GM12878 (cell line): ENCODE measurements around the gene NDRG4. TPM values are rescaled to one million over a fixed set of nuclear protein-coding genes. Genes with fewer than 3 reads are reported as not detected.
A peak's percentile ranks its signal among the peaks of the same experiment; 100 is the strongest.

Experiments
- ATAC-seq: fragments of 200-7000 bp; cut with Tn5 transposase; 3 replicates; pipeline ENCODE4 v1.9.1; 2020; ENCODE audit warnings: mild to moderate bottlenecking, moderate library complexity
- BruUV-seq: library from RNA; stranded (reverse); fragments of 400-500 nt; replicated peaks from 2 replicates; lab custom pipeline; 2021; lab: Mats Ljungman, UMichigan
- CTCF ChIA-PET: fragments of 300-600 bp; sonication (Branson Sonifier 250); formaldehyde crosslinking; extraction: SDS; loops from one replicate; lab custom pipeline; 2021; ENCODE audit warnings: inconsistent platforms; lab: Yijun Ruan, JAX
- POLR2A ChIA-PET: fragments of 350-600 bp; formaldehyde crosslinking; extraction: SDS; loops from one replicate; lab custom pipeline; 2021; ENCODE audit warnings: inconsistent platforms; lab: Charles Lee
- RAD21 ChIA-PET: fragments of 300-600 bp; sonication (Branson Sonifier 250); formaldehyde crosslinking; loops from one replicate; lab custom pipeline; 2023; ENCODE audit warnings: antibody characterized with exemption; ENCODE audit not compliant: unreplicated experiment; lab: Charles Lee
- SMC1A ChIA-PET: fragments of 300-600 bp; sonication (Branson Sonifier 250); formaldehyde crosslinking; loops from one replicate; lab custom pipeline; 2023; ENCODE audit not compliant: unreplicated experiment, uncharacterized antibody; lab: Charles Lee
- DNase-seq: peaks from one replicate; pipeline ENCODE4 v3.0.0-alpha.2; 2011; ENCODE audit warnings: low read depth, low spot score
- FAIRE-seq: peaks from 3 replicates; lab custom pipeline; 2011; peaks lifted over from hg19 to GRCh38; lab: Jason Lieb, UNC
- H2AFZ ChIP-seq: 2 replicates; pipeline ENCODE4 v1.6.0; 2011; ENCODE audit warnings: low read depth, low read length, control low read depth; ENCODE audit not compliant: control insufficient read depth
- H3K27ac ChIP-seq: 2 replicates; pipeline ENCODE4 v1.5.1; 2011; ENCODE audit warnings: control low read depth; ENCODE audit not compliant: control insufficient read depth, insufficient read depth
- H3K27me3 ChIP-seq, 2 experiments: replicated peaks in 1 of 2; 2 replicates each; pipeline versions ENCODE4 v1.6.0 to v1.6.1; 2011; ENCODE audit warnings: low read length in 1 of 2; ENCODE audit not compliant: control insufficient read depth in 2 of 2, insufficient read depth in 2 of 2
- H3K36me3 ChIP-seq, 2 experiments: 2 replicates each; pipeline ENCODE4 v1.5.1; 2011; ENCODE audit warnings: low read length in 1 of 2; ENCODE audit not compliant: control insufficient read depth in 2 of 2, insufficient read depth in 2 of 2
- H3K4me1 ChIP-seq: 2 replicates; pipeline ENCODE4 v1.6.1; 2011; ENCODE audit warnings: mild to moderate bottlenecking, low read length, moderate library complexity, mixed read lengths; ENCODE audit not compliant: control insufficient read depth, insufficient read depth
- H3K4me2 ChIP-seq: 2 replicates; pipeline ENCODE4 v1.6.0; 2011; ENCODE audit warnings: control low read depth; ENCODE audit not compliant: control insufficient read depth, insufficient read depth
- H3K4me3 ChIP-seq: fragments of 200-600 bp; sonication (generic); 2 replicates; pipeline ENCODE4 v1.5.1; 2016
- H3K79me2 ChIP-seq: 2 replicates; pipeline ENCODE4 v1.6.0; 2011; ENCODE audit warnings: low read length; ENCODE audit not compliant: control insufficient read depth, insufficient read depth
- H3K9ac ChIP-seq: 2 replicates; pipeline ENCODE4 v1.8.0; 2011; ENCODE audit warnings: low read length, control low read depth, mixed read lengths; ENCODE audit not compliant: control insufficient read depth, insufficient read depth
- H3K9me3 ChIP-seq: replicated peaks from 3 replicates; pipeline ENCODE4 v1.5.1; 2011; ENCODE audit warnings: mild to moderate bottlenecking, low read length; ENCODE audit not compliant: control insufficient read depth, insufficient read depth
- H4K20me1 ChIP-seq: 2 replicates; pipeline ENCODE4 v1.6.0; 2011; ENCODE audit not compliant: control insufficient read depth, insufficient read depth
- BHLHE40 ChIP-seq, 2 experiments: fragments of 450-650 bp in 1 of 2; IDR thresholded peaks; 2 replicates each; pipeline ENCODE4 v1.6.1; 2011 to 2017; ENCODE audit warnings: low read depth in 2 of 2, borderline replicate concordance in 1 of 2, improper control_type of control experiment in 1 of 2, low read length in 1 of 2, mild to moderate bottlenecking in 1 of 2
- CEBPB ChIP-seq, 2 experiments: fragments of 150-350 bp in 1 of 2; IDR thresholded peaks; 2 replicates each; pipeline ENCODE4 v1.6.1; 2012 to 2014; ENCODE audit warnings: low read depth in 2 of 2, low read length in 2 of 2, borderline replicate concordance in 1 of 2, inconsistent platforms in 1 of 2
- CREB1 ChIP-seq: IDR thresholded peaks from 2 replicates; pipeline ENCODE4 v1.6.1; 2012; ENCODE audit warnings: low read depth, mild to moderate bottlenecking, inconsistent platforms
- DPF2 ChIP-seq: fragments of 450-650 bp; IDR thresholded peaks from 2 replicates; pipeline ENCODE4 v1.6.1; 2017; ENCODE audit warnings: mild to moderate bottlenecking
- ETV6 ChIP-seq, 2 experiments: fragments of 450-650 bp in 1 of 2; IDR thresholded peaks in 1 of 2; conservative IDR thresholded peaks in 1 of 2; 2 replicates each; pipeline ENCODE4 v1.6.1; 2014; ENCODE audit warnings: antibody characterized with exemption in 1 of 2, borderline replicate concordance in 1 of 2, low read depth in 1 of 2, mild to moderate bottlenecking in 1 of 2, moderate library complexity in 1 of 2
- FOXK2 ChIP-seq: fragments of 450-650 bp; IDR thresholded peaks from 2 replicates; pipeline ENCODE4 v1.6.1; 2017; ENCODE audit warnings: mild to moderate bottlenecking, moderate library complexity
- MYB ChIP-seq: fragments of 150-350 bp; IDR thresholded peaks from 2 replicates; pipeline ENCODE4 v1.6.1; 2014; ENCODE audit warnings: mild to moderate bottlenecking, low read depth, low read length, borderline replicate concordance
- NBN ChIP-seq: fragments of 450-650 bp; IDR thresholded peaks from 2 replicates; pipeline ENCODE4 v1.6.1; 2016
- RAD21 ChIP-seq: IDR thresholded peaks from 2 replicates; pipeline ENCODE4 v1.6.1; 2011; ENCODE audit warnings: mild to moderate bottlenecking, low read depth, low read length, moderate library complexity; ENCODE audit not compliant: insufficient read depth
- SPI1 ChIP-seq: IDR thresholded peaks from 2 replicates; pipeline ENCODE4 v1.6.1; 2011; ENCODE audit warnings: low read depth, mild to moderate bottlenecking, low read length, moderate library complexity, borderline replicate concordance; ENCODE audit not compliant: insufficient read depth
- YY1 ChIP-seq: IDR thresholded peaks from 2 replicates; pipeline ENCODE4 v1.6.1; 2011; ENCODE audit warnings: low read depth, mild to moderate bottlenecking, low read length
- ZBED1 ChIP-seq: IDR thresholded peaks from 2 replicates; pipeline ENCODE4 v1.6.1; 2016; ENCODE audit warnings: borderline replicate concordance
- WGBS: methylation state at CpG from one replicate; pipeline ENCODE4 v1.1.6; 2016; ENCODE audit warnings: low lambda C conversion rate; ENCODE audit not compliant: insufficient replicate concordance, insufficient coverage; ENCODE audit errors: missing lambda C conversion rate; 5-methylcytosine and 5-hydroxymethylcytosine counted together
- in situ Hi-C: fragments of 300-500 bp; cut with MboI; formaldehyde crosslinking; loops from 9 replicates; pipeline ENCODE4 v1.14.3; 2018; ENCODE audit warnings: mixed read lengths
- intact Hi-C: fragments of 100-400 bp; cut with micrococcal nuclease; formaldehyde crosslinking; loops from one replicate; pipeline ENCODE4 v1.14.2; 2022; ENCODE audit not compliant: unreplicated experiment
- polyA plus RNA-seq, 11 experiments: library from polyadenylated mRNA; depleted of rRNA in 4 of 11; unstranded in 6 of 11; stranded (reverse) in 5 of 11; fragments of >200 nt; fragmentation: Nextera tagmentation in 4 of 11; fragmentation: Illumina TruSeq in 1 of 11; extraction: Ambion mirVana in 4 of 11; extraction: Trizol in 1 of 11; gene quantifications; 1 replicate in 1 of 11; 2 replicates in 10 of 11; pipeline versions ENCODE4 v1.2.1 to v1.2.3, GENCODE V29; 2011 to 2016; ENCODE audit warnings: inconsistent platforms in 2 of 11, missing spikeins in 2 of 11, low read depth in 1 of 11
- total RNA-seq, 4 experiments: library from RNA; depleted of rRNA in 3 of 4; stranded (reverse); fragments of >200 nt in 3 of 4; fragmentation: Illumina TruSeq in 1 of 4; extraction: Trizol in 1 of 4; gene quantifications; 2 replicates each; pipeline versions ENCODE4 v1.2.1 to v1.2.3, GENCODE V29; 2013 to 2021
- TF ChIP-seq, protein P1 (sequence below): IDR thresholded peaks from 2 replicates; pipeline ENCODE4 v1.6.1; 2011; ENCODE audit warnings: borderline replicate concordance, low read depth, mild to moderate bottlenecking, moderate library complexity, mixed read lengths, low read length; ENCODE audit not compliant: insufficient read depth; ENCODE audit errors: extremely low read length

NDRG4 gene
- total and polyA plus RNA-seq, 10 of the 15 experiments (the other 5 are each of a cell fraction or from before 2014, with no cell fraction given) = 0.33 to 3.8 (median 2.5) TPM

DNA sequence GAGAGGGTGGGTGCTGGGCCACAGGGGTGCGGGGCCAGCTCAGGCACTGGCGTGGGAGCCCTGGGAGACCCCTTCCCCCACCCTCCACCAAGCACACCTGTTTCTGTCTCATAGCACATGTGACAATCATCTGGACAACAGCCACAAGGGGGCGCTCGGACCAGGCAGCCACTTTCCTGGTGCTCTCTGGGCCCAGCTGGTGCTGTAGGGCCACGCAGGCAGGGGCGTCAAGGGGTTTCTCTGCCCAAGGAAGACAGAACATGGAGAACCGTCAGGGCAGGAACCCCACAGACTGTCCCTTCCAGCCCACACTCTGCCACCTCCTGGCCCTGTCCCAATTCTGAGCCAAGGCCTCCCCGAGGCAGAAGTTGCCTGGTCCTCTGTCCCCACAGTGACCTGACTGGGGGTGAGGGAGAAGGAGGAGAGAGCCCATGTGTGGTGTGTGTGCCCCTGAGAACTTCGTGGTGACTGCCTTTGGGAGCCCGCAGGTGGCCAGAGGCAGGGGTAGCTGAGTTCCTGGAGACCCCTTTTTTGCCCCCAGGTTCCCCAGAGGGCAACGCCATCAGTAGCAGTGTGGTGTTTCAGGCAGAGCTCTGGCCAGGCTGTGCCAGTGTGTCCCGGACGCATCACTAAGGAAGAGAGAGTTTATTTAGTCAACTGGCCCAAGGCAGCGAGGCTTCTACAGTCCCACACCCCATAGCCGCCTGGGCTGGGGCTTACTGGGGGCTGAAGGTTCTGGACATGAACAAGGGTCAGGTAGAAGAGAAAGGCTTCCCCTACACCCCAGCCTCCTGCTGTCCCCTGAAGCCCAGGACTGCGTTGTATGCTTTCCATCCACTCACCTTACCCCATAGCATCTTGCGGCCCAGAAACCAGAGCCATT lies 12.2 kb downstream of the NDRG4 start (continued):
- TF ChIP-seq CREB1 (no peak), RAD21 (peak; percentile 60), DPF2 (no peak), YY1 (peak; percentile 61; the same call in 1 of the 2 replicates), FOXK2 (no peak), ETV6 (conservative IDR thresholded peaks at IDR 0.05 in 1 of 2, IDR thresholded peaks at IDR 0.05 in 1 of 2; ENCODE audit: borderline replicate concordance in 1 of 2, low read depth in 1 of 2) (no peak), ZBED1 (no peak), NBN (no peak), BHLHE40 (IDR thresholded peaks at IDR 0.05; ENCODE audit: borderline replicate concordance in 1 of 2, low read depth in 2 of 2, low read length in 1 of 2) (peak in 1 of 2 experiments; percentile 10; a peak in 1 of 4 replicates)
- TF ChIP-seq, protein P1, sequence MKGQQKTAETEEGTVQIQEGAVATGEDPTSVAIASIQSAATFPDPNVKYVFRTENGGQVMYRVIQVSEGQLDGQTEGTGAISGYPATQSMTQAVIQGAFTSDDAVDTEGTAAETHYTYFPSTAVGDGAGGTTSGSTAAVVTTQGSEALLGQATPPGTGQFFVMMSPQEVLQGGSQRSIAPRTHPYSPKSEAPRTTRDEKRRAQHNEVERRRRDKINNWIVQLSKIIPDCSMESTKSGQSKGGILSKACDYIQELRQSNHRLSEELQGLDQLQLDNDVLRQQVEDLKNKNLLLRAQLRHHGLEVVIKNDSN = no peak
- TF ChIP-seq, all 136 proteins: peak for 10

DNA sequence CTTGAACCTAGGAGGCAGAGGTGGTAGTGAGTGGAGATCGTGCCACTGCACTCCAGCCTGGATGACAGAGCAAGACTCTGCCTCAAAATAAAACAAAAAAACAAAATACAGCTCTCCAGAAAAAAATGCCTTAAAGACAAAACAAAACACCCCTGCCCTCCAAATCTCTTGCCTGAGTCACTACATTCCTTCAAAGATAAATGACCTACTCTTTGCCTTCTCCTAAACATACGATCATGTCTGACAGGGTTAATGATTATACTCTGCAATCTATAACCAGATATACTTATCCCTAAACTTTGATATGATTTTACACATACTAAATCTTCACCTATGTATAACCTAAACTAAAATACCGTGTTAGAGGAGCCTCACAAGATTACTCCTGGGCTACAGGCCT lies 13.9 kb downstream of the NDRG4 start:
- H3K4me2 ChIP-seq = no peak overlapping the region
- no peak overlapping the region for H3K9ac ChIP-seq
- H3K79me2 ChIP-seq = peaks cover 11% of the 10 kb centered on the region

More for the DNA sequence above, 13.9 kb downstream of the NDRG4 start:
- ChIA-PET POLR2A (no interaction called here), CTCF (interaction anchor here (0.7 to 2.5 kb wide), 8 partner anchors 14 to 242 kb away, joined by 3 to 22 read pairs (median 3); partner anchors contain the start of genes CNOT1 and NDRG4), SMC1A (interaction anchor here (0.6 to 1.8 kb wide), 5 partner anchors 28 to 199 kb away, joined by 3 to 4 read pairs (median 3); no protein-coding TSS in a partner anchor), RAD21 (interaction anchor here (0.7 to 3.7 kb wide), 5 partner anchors 19 to 243 kb away, joined by 3 to 19 read pairs (median 4); no protein-coding TSS in a partner anchor)
- in situ Hi-C loops = loop anchor here (25.0 kb wide), 1 partner anchor 223 kb away; the partner anchor contains the start of gene GOT2
- Histone ChIP-seq H3K9me3 (no peaks in the 10 kb centered on the region), H3K4me3 (no peak overlapping the region), H3K36me3 (peaks cover 4 to 6% of the 10 kb centered on the region in 2 experiments; a peak in 3 of 4 replicates), H4K20me1 (no peaks in the 10 kb centered on the region), H3K4me1 (peaks cover 25% of the 10 kb centered on the region), H2AFZ (no peak overlapping the region), H3K27ac (no peak overlapping the region), H3K27me3 (no peaks in the 10 kb centered on the region)
- no peak for DNase-seq
- no peak for FAIRE-seq
- no peak for TF ChIP-seq MYB
- TF ChIP-seq CEBPB (IDR thresholded peaks at IDR 0.05; ENCODE audit: borderline replicate concordance in 1 of 2, low read depth in 2 of 2, low read length in 2 of 2) = no peak
- TF ChIP-seq SPI1 = no peak
- no TSS peak for BruUV-seq
- intact Hi-C loops = no loop called here
- ATAC-seq = no peak
- 96% methylated on average over 3 of the region's 3 CpGs for WGBS
